ENCODE measurements around the gene HGS. TPM values are rescaled to one million over a fixed set of nuclear protein-coding genes. Genes with fewer than 3 reads are reported as not detected.

HGS gene
- total and polyA plus RNA-seq, 2 of the 13 experiments (the other 11 are each of a cell fraction or from before 2014, with no cell fraction given) = 73.3 to 78.1 TPM

DNA sequence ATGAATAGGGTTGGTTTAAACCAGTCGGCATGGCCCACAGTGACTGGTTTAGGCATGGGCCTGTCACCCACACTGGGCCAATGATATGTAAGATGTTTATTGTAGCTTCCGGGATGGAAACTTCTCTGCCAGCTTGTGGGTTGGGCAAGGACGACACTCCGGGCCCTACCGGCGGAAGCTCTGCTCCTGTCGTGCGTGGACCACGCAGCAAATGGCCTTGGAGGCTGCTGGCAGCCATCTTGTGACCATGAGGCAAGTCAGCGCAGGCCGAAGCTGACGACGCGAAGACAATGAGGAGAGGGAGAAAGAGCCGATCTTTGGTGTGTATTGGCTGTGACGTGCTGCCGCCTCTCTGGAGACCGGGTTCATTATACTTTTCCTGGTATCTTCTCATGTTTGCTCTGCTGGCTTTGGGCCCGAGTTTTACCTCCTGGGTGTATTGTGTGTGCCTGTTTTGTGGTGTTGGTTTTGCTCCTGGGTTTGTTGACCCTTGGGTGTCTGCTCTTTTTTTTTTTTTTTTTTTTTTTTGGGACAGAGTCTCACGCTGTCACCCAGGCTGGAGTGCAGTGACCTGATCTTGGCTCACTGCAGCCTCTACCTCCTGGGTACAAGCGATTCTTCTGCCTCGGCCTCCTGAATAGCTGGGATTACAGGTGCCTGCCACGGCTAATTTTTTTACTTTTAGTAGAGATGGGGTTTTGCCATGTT is 43.7 kb downstream of the HGS start (continued):
- TF ChIP-seq, protein P1, sequence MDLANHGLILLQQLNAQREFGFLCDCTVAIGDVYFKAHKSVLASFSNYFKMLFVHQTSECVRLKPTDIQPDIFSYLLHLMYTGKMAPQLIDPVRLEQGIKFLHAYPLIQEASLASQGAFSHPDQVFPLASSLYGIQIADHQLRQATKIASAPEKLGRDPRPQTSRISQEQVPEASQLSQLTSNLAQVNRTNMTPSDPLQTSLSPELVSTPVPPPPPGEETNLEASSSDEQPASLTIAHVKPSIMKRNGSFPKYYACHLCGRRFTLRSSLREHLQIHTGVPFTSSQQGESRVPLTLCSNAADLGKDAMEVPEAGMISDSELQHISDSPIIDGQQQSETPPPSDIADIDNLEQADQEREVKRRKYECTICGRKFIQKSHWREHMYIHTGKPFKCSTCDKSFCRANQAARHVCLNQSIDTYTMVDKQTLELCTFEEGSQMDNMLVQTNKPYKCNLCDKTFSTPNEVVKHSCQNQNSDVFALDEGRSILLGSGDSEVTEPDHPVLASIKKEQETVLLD (CRISPR knock-in tag; IDR thresholded peaks at IDR 0.05; ENCODE audit: low read depth) = peak; percentile 94
- TF ChIP-seq ZNF552 (CRISPR knock-in tag; IDR thresholded peaks at IDR 0.05; ENCODE audit: borderline replicate concordance) (peak; percentile 99), ZNF788 (CRISPR knock-in tag; IDR thresholded peaks at IDR 0.05; ENCODE audit: borderline replicate concordance) (peak; percentile 97; the same call in 1 of the 2 replicates), KLF11 (CRISPR knock-in tag; IDR thresholded peaks at IDR 0.05) (peak; percentile 99), HOXD1 (CRISPR knock-in tag; IDR thresholded peaks at IDR 0.05) (peak; percentile 96), ZKSCAN8 (CRISPR knock-in tag; IDR thresholded peaks at IDR 0.05; ENCODE audit: borderline replicate concordance) (peak; percentile 92), MLLT10 (CRISPR knock-in tag; IDR thresholded peaks at IDR 0.05) (no peak), DPF2 (CRISPR knock-in tag; IDR thresholded peaks at IDR 0.05; ENCODE audit: borderline replicate concordance, low read depth) (no peak), ZNF30 (CRISPR knock-in tag; IDR thresholded peaks at IDR 0.05) (peak; percentile 99)
- TF ChIP-seq, protein P2, sequence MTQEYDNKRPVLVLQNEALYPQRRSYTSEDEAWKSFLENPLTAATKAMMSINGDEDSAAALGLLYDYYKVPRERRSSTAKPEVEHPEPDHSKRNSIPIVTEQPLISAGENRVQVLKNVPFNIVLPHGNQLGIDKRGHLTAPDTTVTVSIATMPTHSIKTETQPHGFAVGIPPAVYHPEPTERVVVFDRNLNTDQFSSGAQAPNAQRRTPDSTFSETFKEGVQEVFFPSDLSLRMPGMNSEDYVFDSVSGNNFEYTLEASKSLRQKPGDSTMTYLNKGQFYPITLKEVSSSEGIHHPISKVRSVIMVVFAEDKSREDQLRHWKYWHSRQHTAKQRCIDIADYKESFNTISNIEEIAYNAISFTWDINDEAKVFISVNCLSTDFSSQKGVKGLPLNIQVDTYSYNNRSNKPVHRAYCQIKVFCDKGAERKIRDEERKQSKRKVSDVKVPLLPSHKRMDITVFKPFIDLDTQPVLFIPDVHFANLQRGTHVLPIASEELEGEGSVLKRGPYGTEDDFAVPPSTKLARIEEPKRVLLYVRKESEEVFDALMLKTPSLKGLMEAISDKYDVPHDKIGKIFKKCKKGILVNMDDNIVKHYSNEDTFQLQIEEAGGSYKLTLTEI (CRISPR knock-in tag; conservative IDR thresholded peaks at IDR 0.05) = no peak
- TF ChIP-seq, protein P3, sequence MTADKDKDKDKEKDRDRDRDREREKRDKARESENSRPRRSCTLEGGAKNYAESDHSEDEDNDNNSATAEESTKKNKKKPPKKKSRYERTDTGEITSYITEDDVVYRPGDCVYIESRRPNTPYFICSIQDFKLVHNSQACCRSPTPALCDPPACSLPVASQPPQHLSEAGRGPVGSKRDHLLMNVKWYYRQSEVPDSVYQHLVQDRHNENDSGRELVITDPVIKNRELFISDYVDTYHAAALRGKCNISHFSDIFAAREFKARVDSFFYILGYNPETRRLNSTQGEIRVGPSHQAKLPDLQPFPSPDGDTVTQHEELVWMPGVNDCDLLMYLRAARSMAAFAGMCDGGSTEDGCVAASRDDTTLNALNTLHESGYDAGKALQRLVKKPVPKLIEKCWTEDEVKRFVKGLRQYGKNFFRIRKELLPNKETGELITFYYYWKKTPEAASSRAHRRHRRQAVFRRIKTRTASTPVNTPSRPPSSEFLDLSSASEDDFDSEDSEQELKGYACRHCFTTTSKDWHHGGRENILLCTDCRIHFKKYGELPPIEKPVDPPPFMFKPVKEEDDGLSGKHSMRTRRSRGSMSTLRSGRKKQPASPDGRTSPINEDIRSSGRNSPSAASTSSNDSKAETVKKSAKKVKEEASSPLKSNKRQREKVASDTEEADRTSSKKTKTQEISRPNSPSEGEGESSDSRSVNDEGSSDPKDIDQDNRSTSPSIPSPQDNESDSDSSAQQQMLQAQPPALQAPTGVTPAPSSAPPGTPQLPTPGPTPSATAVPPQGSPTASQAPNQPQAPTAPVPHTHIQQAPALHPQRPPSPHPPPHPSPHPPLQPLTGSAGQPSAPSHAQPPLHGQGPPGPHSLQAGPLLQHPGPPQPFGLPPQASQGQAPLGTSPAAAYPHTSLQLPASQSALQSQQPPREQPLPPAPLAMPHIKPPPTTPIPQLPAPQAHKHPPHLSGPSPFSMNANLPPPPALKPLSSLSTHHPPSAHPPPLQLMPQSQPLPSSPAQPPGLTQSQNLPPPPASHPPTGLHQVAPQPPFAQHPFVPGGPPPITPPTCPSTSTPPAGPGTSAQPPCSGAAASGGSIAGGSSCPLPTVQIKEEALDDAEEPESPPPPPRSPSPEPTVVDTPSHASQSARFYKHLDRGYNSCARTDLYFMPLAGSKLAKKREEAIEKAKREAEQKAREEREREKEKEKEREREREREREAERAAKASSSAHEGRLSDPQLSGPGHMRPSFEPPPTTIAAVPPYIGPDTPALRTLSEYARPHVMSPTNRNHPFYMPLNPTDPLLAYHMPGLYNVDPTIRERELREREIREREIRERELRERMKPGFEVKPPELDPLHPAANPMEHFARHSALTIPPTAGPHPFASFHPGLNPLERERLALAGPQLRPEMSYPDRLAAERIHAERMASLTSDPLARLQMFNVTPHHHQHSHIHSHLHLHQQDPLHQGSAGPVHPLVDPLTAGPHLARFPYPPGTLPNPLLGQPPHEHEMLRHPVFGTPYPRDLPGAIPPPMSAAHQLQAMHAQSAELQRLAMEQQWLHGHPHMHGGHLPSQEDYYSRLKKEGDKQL (CRISPR knock-in tag; IDR thresholded peaks at IDR 0.05; ENCODE audit: low read depth) = peak; percentile 57; the same call in 1 of the 2 replicates
- TF ChIP-seq, protein P4, sequence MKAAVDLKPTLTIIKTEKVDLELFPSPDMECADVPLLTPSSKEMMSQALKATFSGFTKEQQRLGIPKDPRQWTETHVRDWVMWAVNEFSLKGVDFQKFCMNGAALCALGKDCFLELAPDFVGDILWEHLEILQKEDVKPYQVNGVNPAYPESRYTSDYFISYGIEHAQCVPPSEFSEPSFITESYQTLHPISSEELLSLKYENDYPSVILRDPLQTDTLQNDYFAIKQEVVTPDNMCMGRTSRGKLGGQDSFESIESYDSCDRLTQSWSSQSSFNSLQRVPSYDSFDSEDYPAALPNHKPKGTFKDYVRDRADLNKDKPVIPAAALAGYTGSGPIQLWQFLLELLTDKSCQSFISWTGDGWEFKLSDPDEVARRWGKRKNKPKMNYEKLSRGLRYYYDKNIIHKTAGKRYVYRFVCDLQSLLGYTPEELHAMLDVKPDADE (CRISPR knock-in tag; IDR thresholded peaks at IDR 0.05) = peak; percentile 94
- TF ChIP-seq, protein P5, sequence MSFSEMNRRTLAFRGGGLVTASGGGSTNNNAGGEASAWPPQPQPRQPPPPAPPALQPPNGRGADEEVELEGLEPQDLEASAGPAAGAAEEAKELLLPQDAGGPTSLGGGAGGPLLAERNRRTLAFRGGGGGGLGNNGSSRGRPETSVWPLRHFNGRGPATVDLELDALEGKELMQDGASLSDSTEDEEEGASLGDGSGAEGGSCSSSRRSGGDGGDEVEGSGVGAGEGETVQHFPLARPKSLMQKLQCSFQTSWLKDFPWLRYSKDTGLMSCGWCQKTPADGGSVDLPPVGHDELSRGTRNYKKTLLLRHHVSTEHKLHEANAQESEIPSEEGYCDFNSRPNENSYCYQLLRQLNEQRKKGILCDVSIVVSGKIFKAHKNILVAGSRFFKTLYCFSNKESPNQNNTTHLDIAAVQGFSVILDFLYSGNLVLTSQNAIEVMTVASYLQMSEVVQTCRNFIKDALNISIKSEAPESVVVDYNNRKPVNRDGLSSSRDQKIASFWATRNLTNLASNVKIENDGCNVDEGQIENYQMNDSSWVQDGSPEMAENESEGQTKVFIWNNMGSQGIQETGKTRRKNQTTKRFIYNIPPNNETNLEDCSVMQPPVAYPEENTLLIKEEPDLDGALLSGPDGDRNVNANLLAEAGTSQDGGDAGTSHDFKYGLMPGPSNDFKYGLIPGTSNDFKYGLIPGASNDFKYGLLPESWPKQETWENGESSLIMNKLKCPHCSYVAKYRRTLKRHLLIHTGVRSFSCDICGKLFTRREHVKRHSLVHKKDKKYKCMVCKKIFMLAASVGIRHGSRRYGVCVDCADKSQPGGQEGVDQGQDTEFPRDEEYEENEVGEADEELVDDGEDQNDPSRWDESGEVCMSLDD (CRISPR knock-in tag; IDR thresholded peaks at IDR 0.05; ENCODE audit: borderline replicate concordance) = peak; percentile 92
